A549 (cell line): Measurements from ENCODE around the gene CLSTN1. TPM values are rescaled to one million over a fixed set of nuclear protein-coding genes. Genes with fewer than 3 reads are reported as not detected.

Experiments used
- ATAC-seq, 2 experiments: fragments of 200-7000 bp in 1 of 2; fragments of >200 bp in 1 of 2; cut with Nextera tagmentation in 1 of 2; cut with Tn5 transposase in 1 of 2; 3 replicates each; pipeline versions ENCODE4 v1.8.0 to v1.9.1; 2018 to 2020; ENCODE audit warnings: mild to moderate bottlenecking in 1 of 2, moderate library complexity in 1 of 2
- CTCF ChIA-PET: fragments of 300-600 bp; sonication (Branson Sonifier 250); formaldehyde crosslinking; extraction: SDS; loops from one replicate; lab custom pipeline; 2021; ENCODE audit warnings: antibody characterized with exemption, inconsistent platforms; lab: Yijun Ruan, JAX
- POLR2A ChIA-PET: fragments of 350-600 bp; formaldehyde crosslinking; extraction: SDS; loops from one replicate; lab custom pipeline; 2021; ENCODE audit warnings: antibody characterized with exemption, inconsistent platforms; lab: Yijun Ruan, JAX
- DNase-seq, 2 experiments: peaks; one replicate each; pipeline versions ENCODE4 v3.0.0 to v3.0.0-alpha.2; 2011 to 2016; ENCODE audit warnings: low read depth in 1 of 2, low spot score in 1 of 2
- FAIRE-seq: peaks from 2 replicates; lab custom pipeline; 2011; peaks lifted over from hg19 to GRCh38; lab: Jason Lieb, UNC
- H3K27ac ChIP-seq, 2 experiments: fragments of >200 bp; sonication (Bioruptor Twin); formaldehyde crosslinking; 3 replicates each; pipeline ENCODE4 v1.5.1; 2016 to 2017
- H3K4me1 ChIP-seq: fragments of >200 bp; sonication (Bioruptor Twin); formaldehyde crosslinking; 3 replicates; pipeline ENCODE4 v1.6.1; 2016
- H3K4me2 ChIP-seq: fragments of >200 bp; sonication (Bioruptor Twin); formaldehyde crosslinking; 3 replicates; pipeline ENCODE4 v1.6.1; 2016
- H3K4me3 ChIP-seq: fragments of >200 bp; sonication (Bioruptor Twin); formaldehyde crosslinking; 3 replicates; pipeline ENCODE4 v1.5.1; 2016
- H3K9me3 ChIP-seq: fragments of >200 bp; sonication (Bioruptor Twin); formaldehyde crosslinking; 3 replicates; pipeline ENCODE4 v1.6.1; 2016
- ATOH8 ChIP-seq: fragments of 250-450 bp; sonication (Bioruptor Pico); IDR thresholded peaks from 2 replicates; pipeline ENCODE4 v1.5.0; 2020; ENCODE audit warnings: low read depth, mild to moderate bottlenecking, moderate library complexity
- BHLHE40 ChIP-seq: IDR thresholded peaks from 2 replicates; pipeline ENCODE4 v1.6.1; 2012; ENCODE audit warnings: low read depth, low read length, inconsistent platforms
- CBX8 ChIP-seq: fragments of 200-600 bp; sonication (generic); IDR thresholded peaks from 2 replicates; pipeline ENCODE4 v1.6.1; 2016
- E2F6 ChIP-seq: IDR thresholded peaks from 2 replicates; pipeline ENCODE4 v1.6.1; 2012; ENCODE audit warnings: low read depth, borderline replicate concordance
- EHMT2 ChIP-seq: fragments of 200-600 bp; sonication (generic); IDR thresholded peaks from 2 replicates; pipeline ENCODE4 v1.6.1; 2016; ENCODE audit warnings: antibody characterized with exemption, low read depth, mild to moderate bottlenecking, moderate library complexity
- ELK1 ChIP-seq: fragments of 150-350 bp; IDR thresholded peaks from 2 replicates; pipeline ENCODE4 v1.6.1; 2014; ENCODE audit warnings: low read depth, mild to moderate bottlenecking, low read length
- FOSL2 ChIP-seq, 2 experiments: fragments of 450-650 bp in 1 of 2; fragments of >200 bp in 1 of 2; sonication (Bioruptor Twin) in 1 of 2; formaldehyde crosslinking; IDR thresholded peaks; 2 replicates each; pipeline versions ENCODE4 v1.5.0 to v1.6.1; 2016 to 2020; ENCODE audit warnings: mild to moderate bottlenecking in 1 of 2, moderate library complexity in 1 of 2
- FOXS1 ChIP-seq: fragments of 250-450 bp; sonication (Bioruptor Pico); IDR thresholded peaks from 2 replicates; pipeline ENCODE4 v1.5.0; 2020; ENCODE audit warnings: mild to moderate bottlenecking, moderate library complexity
- HDAC2 ChIP-seq: fragments of 200-600 bp; sonication (generic); IDR thresholded peaks from 2 replicates; pipeline ENCODE4 v1.6.1; 2016
- HEYL ChIP-seq: fragments of 250-450 bp; sonication (Bioruptor Pico); IDR thresholded peaks from 2 replicates; pipeline ENCODE4 v1.8.0; 2021; ENCODE audit warnings: mild to moderate bottlenecking, moderate library complexity
- HOXA7 ChIP-seq: fragments of 250-450 bp; sonication (Bioruptor Pico); IDR thresholded peaks from 2 replicates; pipeline ENCODE4 v1.5.0; 2020; ENCODE audit warnings: mild to moderate bottlenecking, moderate library complexity
- HOXB13 ChIP-seq: fragments of 250-450 bp; sonication (Bioruptor Pico); IDR thresholded peaks from 2 replicates; pipeline ENCODE4 v1.5.0; 2020; ENCODE audit warnings: low read depth, mild to moderate bottlenecking, moderate library complexity
- KDM1A ChIP-seq: fragments of 200-600 bp; sonication (generic); IDR thresholded peaks from 2 replicates; pipeline ENCODE4 v1.6.1; 2016; ENCODE audit warnings: low read depth, mild to moderate bottlenecking
- MAFK ChIP-seq: fragments of 450-650 bp; IDR thresholded peaks from 2 replicates; pipeline ENCODE4 v1.6.1; 2014; ENCODE audit not compliant: partially characterized antibody
- MAZ ChIP-seq: fragments of 150-350 bp; IDR thresholded peaks from 2 replicates; pipeline ENCODE4 v1.6.1; 2014; ENCODE audit warnings: antibody characterized with exemption, low read depth, low read length, borderline replicate concordance
- NFE2L2 ChIP-seq: fragments of 150-350 bp; conservative IDR thresholded peaks from 2 replicates; pipeline ENCODE4 v1.6.1; 2014; ENCODE audit warnings: low read length
- NR3C1 ChIP-seq: fragments of >200 bp; sonication (Bioruptor Twin); formaldehyde crosslinking; IDR thresholded peaks from 3 replicates; pipeline ENCODE4 v1.6.1; 2017
- PBX3 ChIP-seq: IDR thresholded peaks from 2 replicates; pipeline ENCODE4 v1.6.1; 2012
- PHF8 ChIP-seq: fragments of 200-600 bp; sonication (generic); IDR thresholded peaks from 2 replicates; pipeline ENCODE4 v1.6.1; 2016; ENCODE audit warnings: low read depth, mild to moderate bottlenecking, antibody characterized with exemption, moderate library complexity, borderline replicate concordance
- RARB ChIP-seq: fragments of 250-450 bp; sonication (Bioruptor Pico); IDR thresholded peaks from 2 replicates; pipeline ENCODE4 v1.8.0; 2021; ENCODE audit warnings: mild to moderate bottlenecking, moderate library complexity
- RCOR1 ChIP-seq: fragments of 150-350 bp; IDR thresholded peaks from 2 replicates; pipeline ENCODE4 v1.6.1; 2014; ENCODE audit warnings: antibody characterized with exemption, low read length, low read depth
- REST ChIP-seq: fragments of 200-600 bp; sonication (generic); IDR thresholded peaks from 2 replicates; pipeline ENCODE4 v1.6.1; 2016; ENCODE audit warnings: antibody characterized with exemption, mild to moderate bottlenecking, moderate library complexity
- RFX5 ChIP-seq: fragments of 450-650 bp; IDR thresholded peaks from 2 replicates; pipeline ENCODE4 v1.7.1; 2014; ENCODE audit warnings: antibody characterized with exemption, mild to moderate bottlenecking, moderate library complexity
- SREBF2 ChIP-seq: fragments of 450-650 bp; IDR thresholded peaks from 2 replicates; pipeline ENCODE4 v1.6.1; 2014; ENCODE audit warnings: mild to moderate bottlenecking, moderate library complexity
- ZC3H11A ChIP-seq: fragments of 450-650 bp; IDR thresholded peaks from 2 replicates; pipeline ENCODE4 v1.6.1; 2014; ENCODE audit warnings: antibody characterized with exemption, mild to moderate bottlenecking
- ZFP36 ChIP-seq: fragments of 450-650 bp; IDR thresholded peaks from 2 replicates; pipeline ENCODE4 v1.6.1; 2014; ENCODE audit warnings: borderline replicate concordance; ENCODE audit not compliant: partially characterized antibody
- ZNF302 ChIP-seq: fragments of 250-450 bp; sonication (Bioruptor Pico); IDR thresholded peaks from 2 replicates; pipeline ENCODE4 v1.9.0; 2021; ENCODE audit warnings: inconsistent platforms, mild to moderate bottlenecking, moderate library complexity
- WGBS: methylation state at CpG from one replicate; pipeline ENCODE4 v1.1.6; 2017; ENCODE audit errors: missing lambda C conversion rate; 5-methylcytosine and 5-hydroxymethylcytosine counted together
- polyA plus RNA-seq, 4 experiments: library from polyadenylated mRNA; depleted of rRNA in 3 of 4; stranded (reverse); fragments of >200 nt; fragmentation: RNase III in 1 of 4; extraction: RNeasy Plus Mini Kit Qiagen cat#74134 plus additional on column Dnase treatment in 1 of 4; gene quantifications; 2 replicates in 3 of 4; 3 replicates in 1 of 4; pipeline ENCODE4 v1.2.3, GENCODE V29; 2011 to 2017
- TF ChIP-seq, protein P1 (sequence below): IDR thresholded peaks from 2 replicates; pipeline ENCODE4 v1.6.1; 2012
- TF ChIP-seq, protein P2 (sequence below): fragments of 450-650 bp; IDR thresholded peaks from 2 replicates; pipeline ENCODE4 v1.6.1; 2014; ENCODE audit warnings: antibody characterized with exemption

CLSTN1 gene
- polyA plus RNA-seq, 2 of the 4 experiments (the other 2 are of a cell fraction): 27.3 to 56.1 TPM

DNA sequence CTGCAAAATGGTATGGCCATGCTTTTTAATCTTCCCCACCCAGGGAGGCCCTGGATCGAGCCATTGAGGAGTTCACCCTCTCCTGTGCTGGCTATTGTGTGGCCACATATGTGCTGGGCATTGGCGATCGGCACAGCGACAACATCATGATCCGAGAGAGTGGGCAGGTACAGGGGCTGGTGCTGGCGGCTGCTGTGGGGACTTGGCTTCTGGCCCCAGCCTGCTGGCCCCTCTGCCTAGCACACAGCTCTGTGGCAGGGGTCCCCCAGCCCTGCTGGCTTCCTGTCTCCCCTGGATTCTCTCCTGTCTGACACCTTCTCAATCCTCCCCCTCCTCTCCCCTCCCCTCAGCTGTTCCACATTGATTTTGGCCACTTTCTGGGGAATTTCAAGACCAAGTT, 99.8 kb downstream of the CLSTN1 start:
- no peak for DNase-seq
- H3K4me1 ChIP-seq: peaks cover 11% of the 10 kb centered on the region
- TF ChIP-seq SREBF2: no peak
- TF ChIP-seq RARB (CRISPR knock-in tag): no peak
- TF ChIP-seq BHLHE40: no peak
- TF ChIP-seq EHMT2: no peak
- TF ChIP-seq RFX5: no peak
- TF ChIP-seq HEYL (CRISPR knock-in tag): no peak
- TF ChIP-seq, protein P1, sequence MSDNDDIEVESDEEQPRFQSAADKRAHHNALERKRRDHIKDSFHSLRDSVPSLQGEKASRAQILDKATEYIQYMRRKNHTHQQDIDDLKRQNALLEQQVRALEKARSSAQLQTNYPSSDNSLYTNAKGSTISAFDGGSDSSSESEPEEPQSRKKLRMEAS: no peak
- TF ChIP-seq E2F6: no peak
- no peak for TF ChIP-seq REST
- no peak for TF ChIP-seq ZC3H11A
- no peak for TF ChIP-seq FOSL2 (IDR thresholded peaks at IDR 0.05)
- TF ChIP-seq FOSL2 (CRISPR knock-in tag; IDR thresholded peaks at IDR 0.05): no peak
- no peak for TF ChIP-seq MAFK
- no peak for TF ChIP-seq ZFP36
- TF ChIP-seq MAZ: no peak
- no peak for TF ChIP-seq HOXB13 (CRISPR knock-in tag)
- TF ChIP-seq PHF8: no peak
- no peak for TF ChIP-seq ZNF302 (CRISPR knock-in tag)
- TF ChIP-seq NR3C1: no peak
- WGBS: 94% methylated on average over 5 of the region's 6 CpGs
- no peak overlapping the region for H3K4me3 ChIP-seq
- H3K27ac ChIP-seq: no peak overlapping the region
- no peak for FAIRE-seq
- peaks cover 4% of the 10 kb centered on the region; the same call in 1 of the 3 replicates for H3K9me3 ChIP-seq
- H3K4me2 ChIP-seq: no peak overlapping the region
- POLR2A ChIA-PET: no interaction called here
- CTCF ChIA-PET: interaction anchor here (1.0 to 3.0 kb wide), 4 partner anchors 9 to 97 kb away, joined by 3 to 11 read pairs (median 4); no protein-coding TSS in a partner anchor
- no peak for ATAC-seq

DNA sequence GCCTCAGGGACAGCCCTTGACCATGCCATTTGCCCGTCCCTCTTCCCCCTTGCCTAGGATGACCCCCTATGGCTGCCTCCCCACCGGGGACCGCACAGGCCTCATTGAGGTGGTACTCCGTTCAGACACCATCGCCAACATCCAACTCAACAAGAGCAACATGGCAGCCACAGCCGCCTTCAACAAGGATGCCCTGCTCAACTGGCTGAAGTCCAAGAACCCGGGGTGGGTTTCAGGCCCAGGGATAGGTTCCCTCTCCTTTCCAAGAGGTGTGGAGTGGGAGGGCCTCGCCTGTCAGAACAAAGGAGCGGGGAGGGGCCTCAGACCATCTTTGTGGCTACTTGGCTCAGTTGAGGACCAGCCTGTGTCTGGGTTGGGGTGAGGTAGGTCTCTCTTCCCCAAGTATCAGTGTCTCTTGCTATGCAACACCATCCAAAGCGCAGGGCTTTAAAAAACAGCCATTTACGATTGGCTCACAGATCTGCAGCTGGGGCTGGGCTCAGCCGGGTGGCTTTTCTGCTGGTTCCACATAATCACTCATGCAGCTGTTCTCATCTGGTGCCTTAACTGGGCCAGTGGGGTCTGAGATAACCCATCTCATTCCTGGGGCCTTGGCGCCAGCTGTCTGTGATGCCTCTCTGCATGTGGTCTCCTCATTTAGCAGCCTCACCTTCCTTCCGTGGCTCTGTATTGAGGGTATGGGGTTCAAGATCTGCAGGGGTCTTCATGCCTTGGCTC, 100.5 kb downstream of the CLSTN1 start:
- ChIA-PET CTCF (interaction anchor here (1.0 to 3.0 kb wide), 3 partner anchors 21 to 97 kb away, joined by 3 to 11 read pairs (median 4); no protein-coding TSS in a partner anchor), POLR2A (no interaction called here)
- DNase-seq (no peak), ATAC-seq (no peak), FAIRE-seq (no peak)
- no peak overlapping the region for H3K4me3 ChIP-seq
- peaks cover 4% of the 10 kb centered on the region; the same call in 1 of the 3 replicates for H3K9me3 ChIP-seq
- H3K4me1 ChIP-seq: peaks cover 18% of the 10 kb centered on the region
- TF ChIP-seq ATOH8 (no peak), NFE2L2 (no peak), RCOR1 (no peak), SREBF2 (no peak), ELK1 (no peak), CBX8 (no peak), FOXS1 (no peak), HOXA7 (no peak), EHMT2 (no peak), PHF8 (no peak), HDAC2 (no peak), KDM1A (no peak), PBX3 (no peak)
- TF ChIP-seq, protein P2, sequence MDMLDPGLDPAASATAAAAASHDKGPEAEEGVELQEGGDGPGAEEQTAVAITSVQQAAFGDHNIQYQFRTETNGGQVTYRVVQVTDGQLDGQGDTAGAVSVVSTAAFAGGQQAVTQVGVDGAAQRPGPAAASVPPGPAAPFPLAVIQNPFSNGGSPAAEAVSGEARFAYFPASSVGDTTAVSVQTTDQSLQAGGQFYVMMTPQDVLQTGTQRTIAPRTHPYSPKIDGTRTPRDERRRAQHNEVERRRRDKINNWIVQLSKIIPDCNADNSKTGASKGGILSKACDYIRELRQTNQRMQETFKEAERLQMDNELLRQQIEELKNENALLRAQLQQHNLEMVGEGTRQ: no peak
- WGBS: 94% methylated on average over 6 of the region's 14 CpGs
- H3K27ac ChIP-seq: no peak overlapping the region
- H3K4me2 ChIP-seq: no peak overlapping the region
